CD4-positive, alpha-beta memory T cell (primary cell): ENCODE results near the gene CHRNE. TPM values are rescaled to one million over a fixed set of nuclear protein-coding genes. Genes with fewer than 3 reads are reported as not detected.

Experiments
- CTCF ChIA-PET: fragments of 350-600 bp; sonication (Branson Sonifier 250); formaldehyde crosslinking; loops from one replicate; lab custom pipeline; 2021; ENCODE audit warnings: inconsistent platforms; ENCODE audit not compliant: partially characterized antibody; lab: Charles Lee
- POLR2A ChIA-PET: fragments of 350-600 bp; sonication (Branson Sonifier 250); formaldehyde crosslinking; loops from one replicate; lab custom pipeline; 2021; ENCODE audit not compliant: partially characterized antibody; lab: Charles Lee
- DNase-seq, 5 donors: peaks; one replicate each; pipeline versions ENCODE4 v3.0.0 to v3.0.0-alpha.2; 2020 to 2022; ENCODE audit warnings: mixed read lengths in 1 of 5
- H3K27ac ChIP-seq: one replicate; pipeline ENCODE4 v1.7.0; 2013; ENCODE audit warnings: low read depth, low read length
- H3K27me3 ChIP-seq: 2 replicates; pipeline ENCODE4 v1.7.0; 2013; ENCODE audit warnings: mild to moderate bottlenecking, low read length, moderate library complexity; ENCODE audit not compliant: insufficient read depth
- H3K36me3 ChIP-seq: 2 replicates; pipeline ENCODE4 v1.7.0; 2013; ENCODE audit warnings: mild to moderate bottlenecking, low read length, moderate library complexity; ENCODE audit not compliant: insufficient read depth
- H3K4me1 ChIP-seq: 2 replicates; pipeline ENCODE4 v1.7.0; 2013; ENCODE audit warnings: mild to moderate bottlenecking, low read length, moderate library complexity; ENCODE audit not compliant: insufficient read depth
- H3K4me3 ChIP-seq, 2 donors: one replicate each; pipeline ENCODE4 v1.7.0; 2013; ENCODE audit warnings: low read length in 2 of 2, mild to moderate bottlenecking in 1 of 2
- H3K9me3 ChIP-seq, 2 donors: one replicate each; pipeline ENCODE4 v1.7.0; 2013; ENCODE audit warnings: low read length in 2 of 2, control low read depth in 1 of 2; ENCODE audit not compliant: control insufficient read depth in 1 of 2
- H3K27ac Mint-ChIP-seq, 7 donors: one replicate each; pipeline ENCODE4 v1.8.0; 2020 to 2021; ENCODE audit warnings: mixed read lengths in 7 of 7, mild to moderate bottlenecking in 6 of 7, inconsistent platforms in 3 of 7, moderate library complexity in 3 of 7
- H3K27me3 Mint-ChIP-seq, 2 donors: one replicate each; pipeline ENCODE4 v1.8.0; 2020 to 2021; ENCODE audit warnings: mixed read lengths in 2 of 2
- H3K36me3 Mint-ChIP-seq, 2 donors: one replicate each; pipeline ENCODE4 v1.8.0; 2020 to 2021; ENCODE audit warnings: mixed read lengths in 2 of 2, inconsistent platforms in 1 of 2, mild to moderate bottlenecking in 1 of 2
- H3K4me1 Mint-ChIP-seq, 4 donors: one replicate each; pipeline ENCODE4 v1.8.0; 2020 to 2021; ENCODE audit warnings: mixed read lengths in 4 of 4, mild to moderate bottlenecking in 1 of 4
- H3K4me3 Mint-ChIP-seq, 8 donors: one replicate each; pipeline ENCODE4 v1.8.0; 2020 to 2021; ENCODE audit warnings: mixed read lengths in 8 of 8, mild to moderate bottlenecking in 7 of 8, moderate library complexity in 6 of 8, inconsistent platforms in 3 of 8
- H3K9me3 Mint-ChIP-seq, 8 donors: one replicate each; pipeline ENCODE4 v1.8.0; 2020 to 2021; ENCODE audit warnings: mixed read lengths in 8 of 8, mild to moderate bottlenecking in 5 of 8, inconsistent platforms in 3 of 8, moderate library complexity in 1 of 8
- intact Hi-C: fragments of 100-400 bp; cut with micrococcal nuclease; formaldehyde crosslinking; loops from one replicate; pipeline ENCODE4 v1.15.1; 2023
- polyA plus RNA-seq, 2 donors: library from polyadenylated mRNA; unstranded; fragments of 300-500 nt; fragmentation: Illumina TruSeq; gene quantifications; one replicate each; pipeline ENCODE4 v1.2.3, GENCODE V29; 2021
- total RNA-seq, 2 experiments: library from RNA; stranded (reverse); gene quantifications; one replicate each; pipeline ENCODE4 v1.2.3, GENCODE V29; 2021

CHRNE gene
- total RNA-seq (1 to 10 TPM in 1 of 2 experiments, under 1 TPM in 1; 0.64 to 1.3 TPM), polyA plus RNA-seq (under 1 TPM; 0.08 to 0.21 TPM)

- peaks cover 0 to 1% of the 10 kb centered on the region in 2 donors for H3K36me3 Mint-ChIP-seq
- H3K36me3 ChIP-seq = no peaks in the 10 kb centered on the region
- H3K27ac ChIP-seq = no peak within 1 kb of the TSS
- POLR2A ChIA-PET = interaction anchor here (0.7 to 5.7 kb wide), 9 partner anchors 13 to 288 kb away, joined by 3 to 40 read pairs (median 5); partner anchors contain the start of genes ARRB2, PFN1, RNF167 and SLC25A11
- peaks cover 19 to 45% (median 37%) of the 10 kb centered on the region in 4 donors for H3K4me1 Mint-ChIP-seq
- no peak within 1 kb of the TSS for H3K4me3 ChIP-seq
- no peaks in the 10 kb centered on the region for H3K9me3 Mint-ChIP-seq
- DNase-seq = peak; percentile 75 to 87 (median 79)
- peaks cover 41% of the 10 kb centered on the region for H3K4me1 ChIP-seq
- no peaks in the 10 kb centered on the region for H3K27me3 ChIP-seq
- CTCF ChIA-PET = interaction anchor here (0.7 to 4.9 kb wide), 23 partner anchors 9 to 336 kb away, joined by 3 to 23 read pairs (median 4); partner anchors contain the start of genes ARRB2, GLTPD2, PSMB6 and RNF167
- H3K4me3 Mint-ChIP-seq = peak within 1 kb of the TSS; percentile 24 to 80 (median 69)
- intact Hi-C loops = loop anchor here (1.0 to 5.0 kb wide), 3 partner anchors 38 to 336 kb away; partner anchors contain the start of genes ARRB2, RNF167 and SLC25A11
- no peaks in the 10 kb centered on the region for H3K9me3 ChIP-seq
- peak within 1 kb of the TSS; percentile 83 to 94 (median 90) for H3K27ac Mint-ChIP-seq
- H3K27me3 Mint-ChIP-seq = peaks cover 0 to 2% of the 10 kb centered on the region in 2 donors
Observed at GRCh38 chr17:4903051-4903818, at the start of gene CHRNE. TSS of gene CHRNE (minus strand) at chr17:4903098. CDS start at chr17:4903063, 35 bp downstream.

GRCh38 chr17:4951486-4951885 lies 48.6 kb upstream of the CHRNE start:
- no peak overlapping the region for H3K27ac ChIP-seq
- H3K27ac Mint-ChIP-seq = peak overlapping the region in 4 of 7 donors; percentile 37 to 92 (median 56)
- peaks cover 10% of the 10 kb centered on the region for H3K36me3 ChIP-seq
- H3K9me3 Mint-ChIP-seq = peaks cover 0 to 2% (median 0%) of the 10 kb centered on the region in 8 donors
- intact Hi-C loops = no loop called here
- H3K9me3 ChIP-seq = no peaks in the 10 kb centered on the region
- no peaks in the 10 kb centered on the region for H3K27me3 Mint-ChIP-seq
- peaks cover 6 to 45% (median 20%) of the 10 kb centered on the region in 4 donors for H3K4me1 Mint-ChIP-seq
- peaks cover 17% of the 10 kb centered on the region for H3K4me1 ChIP-seq
- DNase-seq = no peak
- ChIA-PET CTCF (interaction anchor here (0.6 to 3.1 kb wide), 6 partner anchors 11 to 84 kb away, joined by 3 to 11 read pairs (median 6); partner anchors contain the start of genes RNF167 and SPAG7), POLR2A (interaction anchor here (8.0 to 25.3 kb wide), 2 partner anchors 12 to 17 kb away, joined by 215 to 973 read pairs; partner anchors contain the start of genes RNF167, SLC25A11 and SPAG7)
- H3K27me3 ChIP-seq = no peaks in the 10 kb centered on the region
- peaks cover 9 to 16% of the 10 kb centered on the region in 2 donors for H3K36me3 Mint-ChIP-seq
- H3K4me3 ChIP-seq = no peak overlapping the region
- peak overlapping the region in 7 of 8 donors; percentile 3 to 84 (median 20) for H3K4me3 Mint-ChIP-seq

GRCh38 chr17:4950746-4951204 lies 47.9 kb upstream of the CHRNE start, which contains the start of gene ENO3:
TSS of gene ENO3 (plus strand) at chr17:4951119. CDS start at chr17:4951830, 711 bp downstream.
- peaks cover 15% of the 10 kb centered on the region for H3K36me3 ChIP-seq
- POLR2A ChIA-PET = interaction anchor here (0.9 to 25.3 kb wide), 6 partner anchors 11 to 807 kb away, joined by 4 to 973 read pairs (median 6); partner anchors contain the start of genes CAMTA2, CYB5D2, INCA1 and KIF1C
- no peak for DNase-seq
- Mint-ChIP-seq H3K4me3 (peak within 1 kb of the TSS; percentile 80 to 87 (median 83)), H3K9me3 (peaks cover 0 to 2% (median 0%) of the 10 kb centered on the region in 8 donors), H3K36me3 (peaks cover 15 to 22% of the 10 kb centered on the region in 2 donors), H3K27me3 (no peaks in the 10 kb centered on the region), H3K27ac (peak within 1 kb of the TSS; percentile 84 to 93 (median 91)), H3K4me1 (peaks cover 7 to 48% (median 22%) of the 10 kb centered on the region in 4 donors)
- H3K27ac ChIP-seq = peak within 1 kb of the TSS; percentile 94
- intact Hi-C loops = no loop called here
- no peaks in the 10 kb centered on the region for H3K9me3 ChIP-seq
- CTCF ChIA-PET = interaction anchor here (1.0 to 3.1 kb wide), 5 partner anchors 10 to 41 kb away, joined by 3 to 11 read pairs (median 8); partner anchors contain the start of genes RNF167 and SPAG7
- no peaks in the 10 kb centered on the region for H3K27me3 ChIP-seq
- peak within 1 kb of the TSS in 1 of 2 donors; percentile 94 for H3K4me3 ChIP-seq
- peaks cover 24% of the 10 kb centered on the region for H3K4me1 ChIP-seq

GRCh38 chr17:4950075-4950745 lies 47.3 kb upstream of the CHRNE start:
- ChIA-PET POLR2A (interaction anchor here (0.9 to 25.3 kb wide), 6 partner anchors 11 to 807 kb away, joined by 4 to 973 read pairs (median 6); partner anchors contain the start of genes CAMTA2, CYB5D2, INCA1 and KIF1C), CTCF (interaction anchor here (0.9 to 3.1 kb wide), 5 partner anchors 13 to 41 kb away, joined by 3 to 11 read pairs (median 8); partner anchors contain the start of gene SPAG7)
- H3K27me3 Mint-ChIP-seq = no peaks in the 10 kb centered on the region
- H3K27ac Mint-ChIP-seq = peak overlapping the region; percentile 84 to 93 (median 91)
- no peaks in the 10 kb centered on the region for H3K27me3 ChIP-seq
- no peaks in the 10 kb centered on the region for H3K9me3 ChIP-seq
- peak overlapping the region in 1 of 2 donors; percentile 94 for H3K4me3 ChIP-seq
- peak overlapping the region; percentile 80 to 87 (median 83) for H3K4me3 Mint-ChIP-seq
- peaks cover 20 to 27% of the 10 kb centered on the region in 2 donors for H3K36me3 Mint-ChIP-seq
- peak overlapping the region; percentile 94 for H3K27ac ChIP-seq
- peak in 2 of 5 donors; percentile 35 for DNase-seq
- H3K36me3 ChIP-seq = peaks cover 21% of the 10 kb centered on the region
- H3K4me1 Mint-ChIP-seq = peaks cover 13 to 54% (median 27%) of the 10 kb centered on the region in 4 donors
- H3K4me1 ChIP-seq = peaks cover 30% of the 10 kb centered on the region
- peaks cover 0 to 2% (median 0%) of the 10 kb centered on the region in 8 donors for H3K9me3 Mint-ChIP-seq
- intact Hi-C loops = no loop called here

- H3K36me3 Mint-ChIP-seq = peaks cover 25 to 35% of the 10 kb centered on the region in 2 donors
- Histone ChIP-seq H3K36me3 (peaks cover 27% of the 10 kb centered on the region), H3K27me3 (no peaks in the 10 kb centered on the region), H3K27ac (peak overlapping the region; percentile 94), H3K9me3 (no peaks in the 10 kb centered on the region), H3K4me3 (peak overlapping the region in 1 of 2 donors; percentile 94), H3K4me1 (peaks cover 37% of the 10 kb centered on the region)
- POLR2A ChIA-PET = interaction anchor here (0.7 to 25.3 kb wide), 16 partner anchors 10 to 164 kb away, joined by 3 to 973 read pairs (median 6); partner anchors contain the start of genes CAMTA2, CHRNE, GP1BA and INCA1
- H3K27ac Mint-ChIP-seq = peak overlapping the region; percentile 84 to 95 (median 91)
- H3K4me3 Mint-ChIP-seq = peak overlapping the region; percentile 85 to 100 (median 99)
- CTCF ChIA-PET = interaction anchor here (0.9 to 2.9 kb wide), 3 partner anchors 16 to 18 kb away, joined by 3 to 15 read pairs (median 5); partner anchors contain the start of gene SPAG7
- no peaks in the 10 kb centered on the region for H3K27me3 Mint-ChIP-seq
- peaks cover 0 to 2% (median 0%) of the 10 kb centered on the region in 8 donors for H3K9me3 Mint-ChIP-seq
- intact Hi-C loops = loop anchor here (1.0 to 2.0 kb wide), 2 partner anchors 18 to 239 kb away; partner anchors contain the start of genes ARRB2 and SPAG7
- DNase-seq = peak; percentile 81 to 89 (median 82)
- peaks cover 20 to 61% (median 34%) of the 10 kb centered on the region in 4 donors for H3K4me1 Mint-ChIP-seq
Observed at GRCh38 chr17:4949321-4950074, 46.6 kb upstream of the CHRNE start.
